GM23338 (cell line): ENCODE results near the gene FAM131B.

ENCODE experiments used
- CTCF ChIP-seq, 2 experiments: fragments of 200-600 bp in 1 of 2; sonication (generic) in 1 of 2; conservative IDR thresholded peaks; 2 replicates each; pipeline versions ENCODE4 v1.5.1 to v1.6.1; 2016 to 2017; ENCODE audit warnings: antibody characterized with exemption in 2 of 2, low read depth in 2 of 2, mild to moderate bottlenecking in 2 of 2, moderate library complexity in 1 of 2
- EZH2 ChIP-seq: fragments of 200-600 bp; sonication (generic); IDR thresholded peaks from one replicate; pipeline ENCODE4 v1.8.0; 2017; ENCODE audit warnings: antibody characterized with exemption, mild to moderate bottlenecking, low read depth; ENCODE audit not compliant: unreplicated experiment
- POLR2AphosphoS5 ChIP-seq: IDR thresholded peaks from 2 replicates; pipeline ENCODE4 v1.6.1; 2016; ENCODE audit warnings: antibody characterized with exemption, low read depth

GRCh38 chr7:143398616-143399015, 36.1 kb upstream of the FAM131B start:
- TF ChIP-seq POLR2AphosphoS5 (no peak), CTCF (conservative IDR thresholded peaks at IDR 0.05; ENCODE audit: low read depth in 2 of 2) (no peak), EZH2 (no peak)
